Ectodermal cell (in vitro differentiated cells): ENCODE data around the gene TWIST1.

Experiments used
- H3K27ac ChIP-seq: 2 replicates; pipeline ENCODE4 v1.7.0; 2013; ENCODE audit warnings: mild to moderate bottlenecking, low read depth, low read length; ENCODE audit not compliant: insufficient read depth, poor library complexity, severe bottlenecking
- H3K27me3 ChIP-seq: 2 replicates; pipeline ENCODE4 v1.7.0; 2013; ENCODE audit warnings: mild to moderate bottlenecking, low read length; ENCODE audit not compliant: insufficient read depth, control insufficient read depth, poor library complexity, severe bottlenecking
- H3K36me3 ChIP-seq: one replicate; pipeline ENCODE4 v1.7.0; 2013; ENCODE audit warnings: low read length; ENCODE audit not compliant: control insufficient read depth, insufficient read depth
- H3K4me1 ChIP-seq: one replicate; pipeline ENCODE4 v1.7.0; 2013; ENCODE audit warnings: low read length; ENCODE audit not compliant: control insufficient read depth, insufficient read depth
- H3K4me3 ChIP-seq: 2 replicates; pipeline ENCODE4 v1.7.0; 2013; ENCODE audit warnings: low read depth, low read length, control low read depth; ENCODE audit not compliant: insufficient read depth
- H3K9me3 ChIP-seq: 2 replicates; pipeline ENCODE4 v1.7.0; 2013; ENCODE audit warnings: mild to moderate bottlenecking, low read length, moderate library complexity; ENCODE audit not compliant: control insufficient read depth
- WGBS, 2 experiments: methylation state at CpG; one replicate each; pipeline ENCODE4 v1.1.7; 2013; ENCODE audit warnings: missing lambda C conversion rate in 2 of 2; 5-methylcytosine and 5-hydroxymethylcytosine counted together

Gene TWIST1

GRCh38 chr7:19113002-19113350, 4.5 kb downstream of the TWIST1 start:
- H3K9me3 ChIP-seq, result no peaks in the 10 kb centered on the region
- H3K4me1 ChIP-seq, result peaks cover 17% of the 10 kb centered on the region
- 30% methylated on average over 3 of the region's 4 CpGs; no CpG with 5 or more reads in 1 of the 2 experiments for WGBS, 2 experiments
- H3K36me3 ChIP-seq, result no peaks in the 10 kb centered on the region
- H3K4me3 ChIP-seq, result no peak overlapping the region
- H3K27me3 ChIP-seq, result peaks cover 100% of the 10 kb centered on the region
- H3K27ac ChIP-seq, result no peak overlapping the region

GRCh38 chr7:19112274-19113001, 5.0 kb downstream of the TWIST1 start:
- no peak overlapping the region for H3K4me3 ChIP-seq
- H3K4me1 ChIP-seq, result peaks cover 17% of the 10 kb centered on the region
- H3K27ac ChIP-seq, result no peak overlapping the region
- H3K9me3 ChIP-seq, result no peaks in the 10 kb centered on the region
- H3K27me3 ChIP-seq, result peaks cover 100% of the 10 kb centered on the region
- WGBS, 2 experiments, result 1 to 2% methylated on average over 42 of the region's 42 CpGs
- no peaks in the 10 kb centered on the region for H3K36me3 ChIP-seq

- Histone ChIP-seq H3K27me3 (peaks cover 100% of the 10 kb centered on the region), H3K4me1 (peaks cover 17% of the 10 kb centered on the region), H3K9me3 (no peaks in the 10 kb centered on the region), H3K4me3 (no peak overlapping the region), H3K27ac (no peak overlapping the region), H3K36me3 (no peaks in the 10 kb centered on the region)
- WGBS, 2 experiments, result 1 to 2% methylated on average over 14 to 15 of the region's 15 CpGs
Observed at GRCh38 chr7:19111474-19112273, 5.8 kb downstream of the TWIST1 start.

- 0 to 1% methylated on average over 6 of the region's 6 CpGs for WGBS, 2 experiments
- Histone ChIP-seq H3K4me1 (peaks cover 15% of the 10 kb centered on the region), H3K4me3 (no peak overlapping the region), H3K27me3 (peaks cover 100% of the 10 kb centered on the region), H3K36me3 (no peaks in the 10 kb centered on the region), H3K9me3 (no peaks in the 10 kb centered on the region), H3K27ac (no peak overlapping the region)
Observed at GRCh38 chr7:19110776-19111175, 6.7 kb downstream of the TWIST1 start.

GRCh38 chr7:19110026-19110730, 7.3 kb downstream of the TWIST1 start:
- 8 to 9% methylated on average over 7 to 10 of the region's 11 CpGs for WGBS, 2 experiments
- Histone ChIP-seq H3K27me3 (peaks cover 100% of the 10 kb centered on the region), H3K36me3 (no peaks in the 10 kb centered on the region), H3K4me3 (no peak overlapping the region), H3K27ac (no peak overlapping the region), H3K4me1 (peaks cover 15% of the 10 kb centered on the region), H3K9me3 (no peaks in the 10 kb centered on the region)

GRCh38 chr7:19109000-19109946, 8.2 kb downstream of the TWIST1 start:
- Histone ChIP-seq H3K9me3 (no peaks in the 10 kb centered on the region), H3K27me3 (peaks cover 100% of the 10 kb centered on the region), H3K4me1 (peaks cover 15% of the 10 kb centered on the region), H3K36me3 (no peaks in the 10 kb centered on the region), H3K27ac (no peak overlapping the region), H3K4me3 (no peak overlapping the region)
- WGBS, 2 experiments, result 7 to 11% methylated on average over 10 to 11 of the region's 11 CpGs

GRCh38 chr7:19107356-19108146, 9.9 kb downstream of the TWIST1 start:
- Histone ChIP-seq H3K36me3 (no peaks in the 10 kb centered on the region), H3K27me3 (peaks cover 89% of the 10 kb centered on the region), H3K27ac (no peak overlapping the region), H3K4me3 (peak overlapping the region; percentile 26), H3K4me1 (peaks cover 15% of the 10 kb centered on the region), H3K9me3 (no peaks in the 10 kb centered on the region)
- WGBS, 2 experiments, result 0% methylated on average over 48 of the region's 48 CpGs

GRCh38 chr7:19107081-19107355, 10.4 kb downstream of the TWIST1 start:
- H3K4me1 ChIP-seq, result peaks cover 11% of the 10 kb centered on the region

More at GRCh38 chr7:19107081-19107355, 10.4 kb downstream of the TWIST1 start:
- no peak overlapping the region for H3K27ac ChIP-seq
- H3K27me3 ChIP-seq, result peaks cover 86% of the 10 kb centered on the region
- no peaks in the 10 kb centered on the region for H3K36me3 ChIP-seq
- WGBS, 2 experiments, result 0 to 1% methylated on average over 6 of the region's 6 CpGs
- H3K9me3 ChIP-seq, result no peaks in the 10 kb centered on the region
- H3K4me3 ChIP-seq, result peak overlapping the region; percentile 26
